HepG2 (cell line): ENCODE data around the gene NAT14. TPM values are rescaled to one million over a fixed set of nuclear protein-coding genes. Genes with fewer than 3 reads are reported as not detected.

Experiments used
- AHR ChIP-seq: IDR thresholded peaks from 2 replicates; pipeline ENCODE4 v1.6.1; 2018; ENCODE audit warnings: missing genetic modification reagents, missing compliant biosample characterization
- BRCA1 ChIP-seq: sonication (generic); formaldehyde crosslinking; IDR thresholded peaks from 2 replicates; pipeline ENCODE4 v1.4.0; 2020; ENCODE audit warnings: missing genetic modification reagents
- CCAR2 ChIP-seq: fragments of 200-400 bp; formaldehyde crosslinking; optimal IDR thresholded peaks from 2 replicates; pipeline ENCODE3; 2018; ENCODE audit warnings: low read depth, mild to moderate bottlenecking, low read length, moderate library complexity
- CENPBD1 ChIP-seq: sonication (generic); formaldehyde crosslinking; IDR thresholded peaks from 2 replicates; pipeline ENCODE4 v1.8.0; 2022; ENCODE audit warnings: missing genetic modification reagents, low read depth, mild to moderate bottlenecking, borderline replicate concordance
- CREBL2 ChIP-seq: sonication (generic); formaldehyde crosslinking; IDR thresholded peaks from 2 replicates; pipeline ENCODE4 v1.8.1; 2023; ENCODE audit warnings: missing genetic modification reagents, mild to moderate bottlenecking, borderline replicate concordance
- DDIT3 ChIP-seq: sonication (generic); formaldehyde crosslinking; IDR thresholded peaks from 2 replicates; pipeline ENCODE4 v1.4.0; 2020; ENCODE audit warnings: mild to moderate bottlenecking, missing genetic modification reagents
- GATA4 ChIP-seq: sonication (generic); IDR thresholded peaks from 2 replicates; pipeline ENCODE4 v1.6.1; 2016; ENCODE audit warnings: antibody characterized with exemption, low read depth, borderline replicate concordance
- HDAC2 ChIP-seq: sonication (generic); formaldehyde crosslinking; IDR thresholded peaks from 2 replicates; pipeline ENCODE4 v1.4.0; 2020; ENCODE audit warnings: missing genetic modification reagents
- KMT2B ChIP-seq: IDR thresholded peaks from 2 replicates; pipeline ENCODE4 v1.6.1; 2016; ENCODE audit warnings: missing genetic modification reagents, missing compliant biosample characterization
- NR0B2 ChIP-seq: sonication (generic); formaldehyde crosslinking; IDR thresholded peaks from 2 replicates; pipeline ENCODE4 v1.4.0; 2020; ENCODE audit warnings: mild to moderate bottlenecking, missing genetic modification reagents
- PAX8 ChIP-seq: sonication (generic); formaldehyde crosslinking; IDR thresholded peaks from 2 replicates; pipeline ENCODE4 v1.8.0; 2022; ENCODE audit warnings: mild to moderate bottlenecking, missing genetic modification reagents, borderline replicate concordance
- PBX2 ChIP-seq: IDR thresholded peaks from 2 replicates; pipeline ENCODE4 v1.6.1; 2016; ENCODE audit warnings: control low read depth
- POLR2A ChIP-seq, 2 experiments: IDR thresholded peaks; 2 replicates each; pipeline ENCODE4 v1.6.1; 2011; ENCODE audit warnings: low read depth in 2 of 2, low read length in 2 of 2, mild to moderate bottlenecking in 1 of 2, moderate library complexity in 1 of 2; ENCODE audit not compliant: insufficient read depth in 1 of 2
- PRDM15 ChIP-seq: sonication (generic); formaldehyde crosslinking; IDR thresholded peaks from 2 replicates; pipeline ENCODE4 v1.4.0; 2020; ENCODE audit warnings: missing genetic modification reagents
- RAD21 ChIP-seq: fragments of 450-650 bp; formaldehyde crosslinking; IDR thresholded peaks from 2 replicates; pipeline ENCODE4 v1.5.0; 2020; ENCODE audit warnings: mild to moderate bottlenecking
- RAD51 ChIP-seq: fragments of 450-650 bp; IDR thresholded peaks from 2 replicates; pipeline ENCODE4 v1.6.1; 2016; ENCODE audit warnings: borderline replicate concordance
- RARA ChIP-seq: IDR thresholded peaks from 2 replicates; pipeline ENCODE4 v1.6.1; 2016; ENCODE audit warnings: missing genetic modification reagents, missing compliant biosample characterization
- SNRNP70 ChIP-seq: fragments of 200-400 bp; formaldehyde crosslinking; IDR thresholded peaks from 2 replicates; pipeline ENCODE4 v1.6.1; 2017; ENCODE audit warnings: mild to moderate bottlenecking, low read depth, low read length, moderate library complexity
- ZFP82 ChIP-seq: sonication (generic); formaldehyde crosslinking; IDR thresholded peaks from 2 replicates; pipeline ENCODE4 v1.5.1; 2020; ENCODE audit warnings: mild to moderate bottlenecking, missing genetic modification reagents, borderline replicate concordance
- ZNF136 ChIP-seq: sonication (generic); formaldehyde crosslinking; IDR thresholded peaks from 2 replicates; pipeline ENCODE4 v1.8.1; 2022; ENCODE audit warnings: low read depth, mild to moderate bottlenecking, moderate library complexity, missing genetic modification reagents
- ZNF264 ChIP-seq: sonication (generic); formaldehyde crosslinking; IDR thresholded peaks from 2 replicates; pipeline ENCODE4 v1.4.0; 2020; ENCODE audit warnings: missing genetic modification reagents
- ZNF383 ChIP-seq: sonication (generic); formaldehyde crosslinking; IDR thresholded peaks from 2 replicates; pipeline ENCODE4 v1.4.0; 2020; ENCODE audit warnings: missing genetic modification reagents, mild to moderate bottlenecking, borderline replicate concordance
- ZNF597 ChIP-seq: sonication (generic); formaldehyde crosslinking; IDR thresholded peaks from 2 replicates; pipeline ENCODE4 v1.5.0; 2020; ENCODE audit warnings: missing genetic modification reagents
- ZSCAN20 ChIP-seq: sonication (generic); formaldehyde crosslinking; IDR thresholded peaks from 2 replicates; pipeline ENCODE4 v1.4.0; 2020; ENCODE audit warnings: missing genetic modification reagents, mild to moderate bottlenecking, borderline replicate concordance
- ZSCAN31 ChIP-seq: sonication (generic); formaldehyde crosslinking; IDR thresholded peaks from 2 replicates; pipeline ENCODE4 v1.5.0; 2020; ENCODE audit warnings: low read depth, mild to moderate bottlenecking, missing genetic modification reagents
- polyA plus RNA-seq, 8 experiments: library from polyadenylated mRNA; depleted of rRNA in 3 of 8; stranded (reverse) in 7 of 8; unstranded in 1 of 8; fragments of >200 nt; fragmentation: Illumina TruSeq in 4 of 8; extraction: Trizol in 4 of 8; gene quantifications; 2 replicates each; pipeline versions ENCODE4 v1.2.1 to v1.2.3, GENCODE V29; 2011 to 2016; ENCODE audit warnings: low read depth in 4 of 8, missing spikeins in 1 of 8, mixed read lengths in 1 of 8; ENCODE audit not compliant: insufficient read depth in 1 of 8
- total RNA-seq, 5 experiments: library from RNA; depleted of rRNA; stranded (reverse); fragments of >200 nt; fragmentation: Illumina TruSeq; extraction: Trizol; gene quantifications; 2 replicates each; pipeline ENCODE4 v1.2.3, GENCODE V29; 2016; ENCODE audit warnings: low read depth in 1 of 5

The NAT14 gene
- total and polyA plus RNA-seq, 2 of the 13 experiments (the other 11 are each of a cell fraction or from before 2014, with no cell fraction given) = 20.7 to 22.3 TPM

- no peak for TF ChIP-seq DDIT3
- TF ChIP-seq GATA4 = no peak
- no peak for TF ChIP-seq POLR2A (IDR thresholded peaks at IDR 0.05; ENCODE audit: insufficient read depth in 1 of 2, low read depth in 2 of 2, low read length in 2 of 2)
- TF ChIP-seq CREBL2 (CRISPR knock-in tag) = no peak
- TF ChIP-seq ZNF264 = peak; percentile 25; the same call in 1 of the 2 replicates
- 0 out of 2 replicates have a peak, but pooled peaks have one; percentile 34 for TF ChIP-seq KMT2B (CRISPR knock-in tag)
- no peak; the same call in 1 of the 2 replicates for TF ChIP-seq ZSCAN31 (CRISPR knock-in tag)
- TF ChIP-seq RARA (CRISPR knock-in tag) = peak; percentile 59
- no peak for TF ChIP-seq ZNF136
- no peak for TF ChIP-seq ZNF597 (CRISPR knock-in tag)
- no peak for TF ChIP-seq NR0B2 (CRISPR knock-in tag)
- TF ChIP-seq PAX8 (CRISPR knock-in tag) = 0 out of 2 replicates have a peak, but pooled peaks have one; percentile 56
- peak; percentile 61; the same call in 1 of the 2 replicates for TF ChIP-seq HDAC2 (CRISPR knock-in tag)
- TF ChIP-seq PBX2 (CRISPR knock-in tag) = no peak
- TF ChIP-seq ZFP82 = no peak
- TF ChIP-seq ZSCAN20 (CRISPR knock-in tag) = no peak
- TF ChIP-seq SNRNP70 = no peak
- no peak for TF ChIP-seq RAD51
- no peak for TF ChIP-seq CENPBD1 (CRISPR knock-in tag)
- no peak for TF ChIP-seq CCAR2
- TF ChIP-seq BRCA1 (CRISPR knock-in tag) = no peak
- 0 out of 2 replicates have a peak, but pooled peaks have one; percentile 46 for TF ChIP-seq AHR (CRISPR knock-in tag)
- TF ChIP-seq ZNF383 = no peak
- TF ChIP-seq PRDM15 = no peak
- no peak for TF ChIP-seq RAD21 (CRISPR knock-in tag)
These were observed 47.6 kb upstream of the NAT14 start (continued) for GRCh38 chr19:55437410-55437809.
